DMS53 treated with DMSO at 0.1 percent for 48 hours (cell line): ENCODE measurements around the gene FAM240B.

Experiments used
- DNase-seq: peaks from one replicate; lab custom pipeline; 2025; ENCODE audit not compliant: unreplicated experiment; lab: John Stamatoyannopoulos, UW

FAM240B gene

DNA sequence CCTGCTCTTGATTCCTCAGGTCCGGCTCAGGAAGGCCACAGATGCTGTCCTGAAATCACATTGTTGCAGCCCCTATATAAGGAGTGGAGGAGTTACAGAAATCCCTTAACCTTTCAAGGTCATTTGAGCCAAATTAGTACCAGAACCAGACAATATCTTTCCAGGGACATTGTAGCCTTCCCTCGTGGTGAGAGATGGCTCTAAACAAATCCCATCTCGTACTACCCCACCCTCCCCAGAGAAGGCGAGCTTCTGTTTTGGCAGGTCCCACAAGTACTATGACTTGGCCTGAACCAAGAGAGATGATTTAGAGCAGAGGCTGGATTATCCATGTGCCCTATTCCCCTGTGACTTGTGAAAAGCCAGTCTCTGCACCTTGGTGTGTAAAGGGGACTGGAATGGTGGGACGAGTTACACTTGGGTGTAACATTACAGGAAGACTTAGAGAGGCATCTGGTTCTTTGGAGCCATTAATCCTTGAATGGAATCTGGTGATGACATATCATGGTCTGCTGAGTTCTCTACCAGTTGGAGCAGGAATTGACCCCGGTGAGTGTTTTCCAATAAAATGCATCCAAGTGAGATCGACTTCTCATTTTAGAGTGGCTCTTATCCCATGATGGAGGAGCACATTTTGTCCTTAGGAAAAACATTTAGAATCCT is at the start of gene FAM240B:
FAM240B (minus strand) TSS at position 51 of the 663 bp plus-strand sequence. CDS start 16,134 bp downstream, outside the sequence.
- DNase-seq, result no peak

DNA sequence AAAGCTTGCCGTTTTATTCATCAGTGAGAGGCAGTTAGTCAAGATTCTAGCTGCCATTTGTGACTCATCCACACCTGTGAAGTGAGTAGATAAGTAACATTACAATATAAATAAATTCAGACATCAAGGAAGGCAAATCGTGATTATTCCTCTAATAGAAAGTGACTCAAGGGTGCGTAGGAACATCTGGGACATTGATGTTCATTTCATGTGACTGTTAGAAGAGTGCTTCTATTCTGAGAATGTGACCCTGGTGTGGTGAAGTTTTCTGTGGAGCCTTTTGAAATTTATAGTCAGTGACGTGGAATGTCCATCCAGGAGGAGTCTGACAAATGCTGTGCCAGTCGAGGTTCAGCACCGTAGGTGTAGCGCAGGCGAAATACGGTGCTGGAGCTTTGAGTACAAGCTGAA is 48.4 kb upstream of the FAM240B start:
- DNase-seq, result no peak

DNA sequence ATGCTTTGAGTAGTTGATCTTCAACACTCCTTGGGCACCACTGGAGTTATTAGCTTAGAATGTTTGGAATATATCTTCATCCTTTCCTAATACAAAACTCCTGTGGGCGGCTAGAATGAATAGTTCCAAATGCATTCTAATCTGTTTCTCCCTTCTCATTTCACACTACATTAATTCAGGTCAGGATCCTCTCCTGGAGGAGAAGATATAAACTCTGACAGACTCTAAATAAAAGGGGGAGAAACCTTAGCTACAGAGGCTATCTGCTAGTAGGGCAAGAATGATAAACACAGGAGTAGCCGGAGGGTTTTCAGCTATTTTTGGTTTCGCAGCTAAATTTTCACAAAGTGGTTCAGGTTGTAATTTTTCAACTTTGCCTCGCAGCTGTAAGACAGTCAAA is 45.2 kb upstream of the FAM240B start:
- DNase-seq, result no peak

GRCh38 chr9:38761999-38762398 is 42.1 kb upstream of the FAM240B start:
- DNase-seq, result no peak

DNA sequence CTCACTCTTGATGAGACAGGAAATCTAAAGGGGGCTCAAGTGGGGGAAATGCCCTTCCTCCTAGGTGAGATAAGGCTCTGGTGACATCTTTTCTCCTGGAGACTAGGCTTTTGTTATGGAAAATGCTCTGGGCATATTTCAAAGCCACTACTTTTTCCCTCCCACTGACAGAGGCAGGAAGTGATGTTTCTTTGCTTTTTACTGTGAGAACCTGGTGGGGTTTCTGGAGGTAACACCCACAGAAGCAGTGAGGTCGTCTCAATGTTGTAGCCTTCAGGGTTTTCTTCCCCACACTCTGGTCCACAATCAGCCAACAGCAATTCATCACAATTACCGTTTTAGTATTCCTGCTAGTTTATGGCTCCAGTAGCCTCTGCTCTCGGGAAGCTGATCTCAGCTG is 41.4 kb upstream of the FAM240B start:
- no peak for DNase-seq

GRCh38 chr9:38756702-38757101 is 36.8 kb upstream of the FAM240B start:
- no peak for DNase-seq

DNA sequence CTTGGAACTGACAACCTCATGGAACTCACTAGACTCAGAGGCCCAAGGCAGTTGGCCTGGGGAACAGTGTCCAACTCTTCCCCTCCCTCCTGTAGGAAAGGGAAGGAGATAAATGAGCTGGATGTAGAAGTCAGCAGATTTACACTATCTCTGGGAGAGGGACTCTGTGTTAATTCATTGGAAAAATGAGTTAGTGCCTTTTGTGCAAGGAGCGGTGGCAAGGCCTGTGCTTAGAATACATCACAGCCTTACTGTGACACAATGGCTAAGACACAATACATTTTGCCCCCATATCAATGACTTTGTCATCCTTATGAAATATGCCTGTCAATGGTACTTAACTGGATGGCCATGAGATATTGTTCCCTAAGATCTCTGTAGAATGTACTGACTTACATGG is 28.0 kb upstream of the FAM240B start:
- DNase-seq, result no peak

DNA sequence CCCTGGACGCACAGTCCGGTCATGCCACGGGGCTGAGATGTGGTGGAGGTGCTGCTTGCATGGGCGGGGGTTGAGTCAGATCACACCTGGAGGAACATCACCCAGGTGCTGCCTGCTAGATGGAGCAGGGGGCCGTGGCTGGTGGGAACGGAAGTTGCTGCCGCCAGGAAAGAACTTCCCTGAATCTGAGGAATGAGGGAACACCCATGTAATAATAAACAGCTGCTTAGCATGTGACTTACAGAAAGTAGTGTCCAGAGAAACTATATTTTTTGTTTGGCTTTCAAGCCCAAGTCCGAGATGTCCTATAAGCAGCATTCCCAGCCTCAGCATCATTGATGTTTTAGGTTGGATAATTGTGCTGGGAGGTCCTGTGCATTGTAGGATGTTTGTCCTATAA is 27.1 kb upstream of the FAM240B start:
- no peak for DNase-seq

GRCh38 chr9:38746303-38746702 is 26.4 kb upstream of the FAM240B start:
- DNase-seq, result no peak

DNA sequence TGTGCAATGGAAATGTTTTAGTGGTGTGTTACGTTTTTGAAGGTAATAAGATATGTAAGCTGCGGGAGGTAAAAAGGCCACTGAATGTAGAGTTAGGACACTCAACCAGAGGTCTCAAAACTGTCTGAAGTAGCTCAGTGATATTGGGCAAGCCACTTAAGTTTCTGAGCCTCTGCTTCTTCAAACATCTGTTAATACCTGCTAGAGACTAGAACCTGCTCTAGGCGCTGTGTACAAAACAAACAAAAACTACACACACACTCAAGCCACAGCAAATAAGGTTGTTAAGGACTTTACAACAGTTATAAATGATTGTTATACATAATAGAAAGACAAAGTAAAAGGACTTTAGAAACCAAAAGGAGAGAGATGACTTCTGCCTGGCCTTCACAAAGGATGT is 24.6 kb upstream of the FAM240B start:
- DNase-seq, result no peak

DNA sequence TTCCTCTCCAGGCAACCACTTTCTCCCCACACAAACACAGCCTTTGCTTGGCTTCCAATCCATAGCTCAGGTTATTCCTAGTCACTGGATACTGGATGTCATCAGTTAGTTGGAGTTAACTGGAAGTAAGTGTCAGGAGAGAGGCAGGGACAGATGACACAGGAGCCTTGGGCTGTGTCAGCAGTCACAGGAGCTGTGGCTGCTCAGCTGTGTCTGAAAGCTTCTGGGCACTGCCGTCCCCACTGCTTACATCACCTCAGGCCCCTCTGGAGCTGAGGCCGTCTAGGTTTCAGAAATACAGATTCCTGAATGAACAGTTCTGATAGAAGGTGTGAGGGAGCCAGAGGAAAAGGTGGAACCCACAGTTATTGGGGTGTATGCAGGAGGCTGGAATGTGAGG is 17.3 kb upstream of the FAM240B start:
- no peak for DNase-seq

DNA sequence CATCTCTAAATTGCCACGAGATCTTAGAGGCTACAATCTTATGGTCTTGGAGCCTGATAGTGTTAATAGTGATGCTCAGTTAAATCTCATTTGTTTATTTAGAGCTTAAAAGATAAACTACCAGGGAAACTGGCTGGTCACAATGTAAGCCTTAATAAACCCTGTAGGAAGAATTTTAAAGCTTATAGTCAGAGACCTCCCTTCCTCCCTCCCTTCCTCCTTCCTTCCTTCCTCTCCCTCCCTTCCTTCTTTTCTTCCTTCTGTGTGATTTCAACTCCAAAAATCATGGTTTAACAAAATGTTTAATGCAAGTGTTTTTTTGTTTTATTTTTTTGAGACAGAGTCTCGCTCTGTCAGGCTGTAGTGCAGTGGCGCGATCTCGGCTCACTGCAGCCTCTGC is 14.9 kb upstream of the FAM240B start:
- no peak for DNase-seq

DNA sequence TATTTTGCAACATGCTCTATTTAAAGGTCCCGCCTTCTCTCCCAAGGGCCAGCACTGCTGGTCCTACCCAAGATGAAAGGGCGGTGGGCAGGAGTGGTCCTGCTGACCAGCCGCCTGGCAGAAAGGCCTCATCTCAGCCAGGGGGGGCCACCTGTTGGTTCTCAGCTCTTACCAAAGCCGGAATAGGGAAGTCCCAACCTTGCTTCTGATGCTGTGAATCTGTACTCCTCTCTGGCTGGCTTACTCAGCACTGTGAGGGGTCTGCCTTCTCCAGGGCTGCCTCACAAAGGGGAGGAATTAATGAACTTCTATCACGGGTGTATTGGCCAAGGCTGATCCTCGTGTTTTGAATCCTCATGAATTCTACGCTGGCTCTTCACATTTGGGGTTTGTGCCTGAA is 13.6 kb upstream of the FAM240B start:
- DNase-seq, result no peak

DNA sequence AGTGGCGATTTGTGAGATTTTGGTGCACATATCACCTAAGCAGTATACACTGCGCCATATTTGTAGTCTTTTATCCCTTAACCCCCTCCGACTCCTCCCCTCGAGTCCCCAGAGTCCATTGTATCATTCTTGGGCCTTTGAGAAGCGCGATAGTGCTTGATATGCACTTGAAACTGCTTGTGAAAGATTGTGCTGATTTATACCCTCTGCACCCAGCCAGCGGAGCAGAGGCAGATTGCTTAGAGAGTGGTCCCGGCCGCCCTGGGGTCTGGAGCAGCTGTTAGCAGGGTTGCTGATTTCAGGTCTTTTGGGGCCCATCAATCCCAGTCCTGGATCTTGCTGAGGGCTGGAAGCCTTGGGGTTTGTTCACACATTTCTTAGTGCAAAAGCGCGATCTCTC is 13.0 kb upstream of the FAM240B start:
- no peak for DNase-seq

DNA sequence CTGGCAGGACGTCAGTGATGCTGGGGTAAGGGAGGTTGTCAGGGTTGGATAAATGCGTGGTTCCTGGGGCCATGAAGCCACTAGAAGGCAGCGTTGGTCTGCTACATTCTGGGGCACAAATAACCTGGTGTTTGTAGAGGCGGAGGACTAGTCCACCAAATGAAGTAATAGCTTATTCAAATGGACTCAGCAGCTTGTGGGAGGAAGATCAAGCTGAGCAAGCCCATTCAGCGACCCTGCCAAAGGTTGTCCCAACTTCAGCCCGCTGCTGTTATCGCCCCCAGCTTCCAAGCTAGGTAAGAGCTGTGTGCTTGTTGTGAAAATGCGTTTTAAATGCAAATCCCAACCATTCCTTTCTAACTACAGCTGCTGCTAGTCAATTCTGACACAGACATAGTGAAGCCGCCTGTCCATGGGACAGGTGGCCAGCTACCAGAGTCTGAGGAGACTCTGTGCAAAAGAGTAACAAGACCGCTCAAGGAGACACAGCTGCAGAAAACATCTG is 7.6 kb upstream of the FAM240B start:
- DNase-seq, result no peak

GRCh38 chr9:38724754-38725153 is 4.8 kb upstream of the FAM240B start:
- no peak for DNase-seq

DNA sequence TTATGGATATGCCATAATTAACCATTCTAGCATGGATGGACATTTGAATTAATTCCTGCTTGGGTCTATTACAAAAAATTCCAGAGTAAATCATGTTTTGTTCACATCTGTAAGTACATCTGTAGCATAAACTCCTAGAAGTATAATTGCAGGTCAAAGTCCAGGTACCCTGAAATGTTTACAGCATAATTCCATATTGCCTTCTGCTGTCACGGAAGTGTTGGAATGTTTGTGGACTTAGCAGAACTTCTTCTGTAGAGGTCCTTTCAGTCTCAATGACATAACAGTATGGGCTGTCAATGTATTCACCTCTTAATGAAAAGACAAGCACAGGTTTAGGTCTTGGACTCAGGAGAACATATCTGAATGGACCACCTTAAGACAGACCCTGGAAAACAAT is 1.8 kb downstream of the FAM240B start:
- DNase-seq, result no peak

- DNase-seq, result no peak
These were observed 4.2 kb downstream of the FAM240B start for GRCh38 chr9:38715684-38716083.

GRCh38 chr9:38713426-38713825 is 6.5 kb downstream of the FAM240B start:
- DNase-seq, result no peak

DNA sequence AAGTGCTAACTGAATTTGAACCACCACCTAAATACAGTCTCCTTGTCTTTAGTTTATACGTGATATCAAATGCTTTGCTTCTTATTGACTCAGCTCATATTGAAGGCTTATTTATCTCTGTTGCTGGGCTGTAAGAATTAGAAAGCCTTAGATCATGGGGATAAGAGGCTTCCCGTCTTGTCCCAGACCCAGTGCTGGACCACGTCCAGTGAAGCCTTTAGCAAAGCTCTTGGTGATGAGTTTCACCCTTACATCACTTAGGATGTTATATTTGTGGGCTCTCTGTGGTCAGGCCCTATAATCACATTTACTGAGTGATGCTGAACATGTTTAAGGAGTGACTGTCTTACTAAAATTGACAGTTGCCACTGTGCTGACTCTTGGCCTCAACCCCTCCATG is 11.2 kb downstream of the FAM240B start:
- no peak for DNase-seq

DNA sequence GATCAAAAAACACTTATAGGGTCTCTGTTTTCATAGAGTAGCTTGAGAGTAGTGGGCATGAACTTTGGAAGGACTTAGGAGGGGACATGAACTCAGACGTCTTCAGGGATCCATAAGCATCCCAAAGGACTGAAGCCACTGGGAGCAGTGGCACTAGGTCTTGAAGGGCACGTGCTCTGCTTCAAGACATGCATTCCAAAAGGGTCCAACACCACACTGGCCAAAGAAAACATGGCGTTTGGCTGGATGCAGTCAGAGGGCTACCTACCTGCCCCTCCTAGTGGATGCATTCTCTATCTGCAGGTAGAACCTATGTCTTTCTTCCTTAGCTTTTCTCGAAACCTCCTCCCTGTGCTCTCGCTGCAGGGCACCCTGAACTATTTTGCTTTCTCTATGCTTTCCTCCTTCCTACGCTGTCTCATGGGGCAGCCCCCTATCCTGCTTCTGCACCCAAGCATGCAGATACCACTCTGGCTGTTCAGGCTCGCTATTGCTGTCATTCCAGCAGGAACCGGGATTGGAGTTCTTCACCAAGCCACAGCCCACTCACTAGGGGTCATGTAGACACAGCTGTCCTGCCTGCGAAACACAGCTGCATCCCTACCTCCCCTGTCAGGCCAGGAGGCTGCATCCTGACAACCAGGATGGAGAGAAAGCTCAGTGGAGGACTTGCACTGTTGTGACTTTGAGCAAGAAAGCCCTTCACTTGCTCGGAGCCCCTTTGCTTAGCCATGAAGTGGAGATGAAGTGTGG is 11.9 kb downstream of the FAM240B start:
- peak; percentile 19 for DNase-seq

DNA sequence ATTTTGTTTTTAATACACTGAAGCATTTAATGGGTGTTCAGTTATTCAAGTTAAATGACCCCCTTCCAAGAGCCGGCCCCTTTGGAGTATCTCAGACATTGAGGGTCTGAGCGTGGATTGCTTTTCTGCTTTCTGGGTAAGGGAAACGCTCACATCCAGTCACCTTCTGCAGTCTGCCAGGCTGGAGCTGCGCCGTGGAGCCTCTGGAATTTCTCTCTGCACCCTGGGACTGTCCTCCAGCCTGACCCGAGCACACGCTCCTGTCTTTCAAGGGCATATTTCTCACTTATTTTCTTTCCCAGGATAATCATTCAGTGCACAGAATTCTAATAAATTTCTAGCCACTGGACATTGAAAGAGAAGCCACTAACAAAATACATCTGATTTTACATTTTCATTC is 13.4 kb downstream of the FAM240B start:
- DNase-seq, result no peak

GRCh38 chr9:38705917-38706316 is 14.0 kb downstream of the FAM240B start:
- no peak for DNase-seq
